ENCODE data around the gene SH2D4B. TPM values are rescaled to one million over a fixed set of nuclear protein-coding genes. Genes with fewer than 3 reads are reported as not detected.

The SH2D4B gene
- total and polyA plus RNA-seq, 2 of the 13 experiments (the other 11 are each of a cell fraction or from before 2014, with no cell fraction given): not detected

DNA sequence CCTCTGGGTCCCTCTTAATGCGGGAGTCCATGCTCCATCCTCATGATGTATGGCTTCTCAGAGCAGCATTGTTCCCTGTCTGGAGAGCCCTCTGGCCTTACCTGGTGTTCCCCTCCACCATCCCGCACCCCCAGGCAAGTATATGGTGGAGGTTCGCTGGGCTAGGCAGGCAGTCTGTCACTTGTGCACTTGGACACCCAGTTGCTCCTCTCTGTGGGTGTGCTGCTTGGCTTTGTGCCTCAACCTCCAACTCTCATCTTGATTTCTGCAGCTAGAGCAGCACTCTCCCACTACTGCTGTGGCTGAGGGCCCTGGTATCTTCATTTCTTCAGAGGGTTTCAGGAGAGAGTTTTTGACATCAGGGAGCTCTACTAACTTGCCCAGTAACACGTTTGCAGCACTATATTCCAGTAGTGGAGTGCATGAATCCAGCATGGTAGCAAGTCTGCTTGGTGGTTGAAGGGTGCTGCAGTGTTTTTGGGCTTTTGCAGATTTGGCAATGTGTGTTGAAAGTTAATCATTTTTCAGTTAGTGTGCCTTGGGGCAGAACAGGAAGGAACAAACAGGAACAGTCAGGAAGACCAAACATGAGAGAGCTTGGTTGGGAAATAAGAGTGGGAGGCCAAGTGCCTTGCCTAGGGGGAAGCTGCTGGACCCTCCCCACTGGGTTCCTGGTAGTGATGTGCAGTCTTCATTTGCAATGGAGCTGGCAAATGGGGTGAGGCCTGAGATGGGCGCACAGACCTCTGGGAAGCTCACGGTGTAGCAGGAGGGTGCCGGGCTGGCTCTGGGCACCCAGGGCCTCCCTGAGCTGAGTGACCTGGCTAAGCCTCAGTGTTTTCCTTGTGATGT lies 46.2 kb upstream of the SH2D4B start (continued):
- TF ChIP-seq ZNF430 (CRISPR knock-in tag; IDR thresholded peaks at IDR 0.05) (no peak), E2F1 (CRISPR knock-in tag; IDR thresholded peaks at IDR 0.05) (no peak), NFIC (IDR thresholded peaks at IDR 0.05; ENCODE audit: low read length) (peak; percentile 45; the same call in 1 of the 2 replicates), ZBTB37 (CRISPR knock-in tag; IDR thresholded peaks at IDR 0.05) (0 out of 2 replicates have a peak, but pooled peaks have one; percentile 34), PHF5A (CRISPR knock-in tag; IDR thresholded peaks at IDR 0.05; ENCODE audit: low read depth, unreplicated experiment) (peak; percentile 16), MAFG (CRISPR knock-in tag; IDR thresholded peaks at IDR 0.05) (no peak), ZNF264 (CRISPR knock-in tag; IDR thresholded peaks at IDR 0.05) (0 out of 2 replicates have a peak, but pooled peaks have one; percentile 37), ZFY (CRISPR knock-in tag; IDR thresholded peaks at IDR 0.05) (peak; percentile 36; the same call in 1 of the 2 replicates), SPEN (CRISPR knock-in tag; IDR thresholded peaks at IDR 0.05; ENCODE audit: low read depth) (0 out of 2 replicates have a peak, but pooled peaks have one; percentile 29), CCDC6 (CRISPR knock-in tag; IDR thresholded peaks at IDR 0.05) (0 out of 2 replicates have a peak, but pooled peaks have one; percentile 64), ZFYVE20 (CRISPR knock-in tag; IDR thresholded peaks at IDR 0.05; ENCODE audit: borderline replicate concordance, low read depth) (no peak), MIER3 (CRISPR knock-in tag; IDR thresholded peaks at IDR 0.05; ENCODE audit: borderline replicate concordance) (peak; percentile 84; the same call in 1 of the 2 replicates), ATF2 (CRISPR knock-in tag; IDR thresholded peaks at IDR 0.05) (0 out of 2 replicates have a peak, but pooled peaks have one; percentile 27), HHEX (CRISPR knock-in tag; IDR thresholded peaks at IDR 0.05) (0 out of 2 replicates have a peak, but pooled peaks have one; percentile 31), ZNF251 (CRISPR knock-in tag; IDR thresholded peaks at IDR 0.05) (no peak), CHCHD3 (CRISPR knock-in tag; IDR thresholded peaks at IDR 0.05) (no peak), HNRNPK (IDR thresholded peaks at IDR 0.05; ENCODE audit: low read depth, low read length, poor library complexity, severe bottlenecking) (no peak), PRDM10 (CRISPR knock-in tag; IDR thresholded peaks at IDR 0.05; ENCODE audit: low read depth) (peak; percentile 54; the same call in 1 of the 2 replicates), ZSCAN31 (CRISPR knock-in tag; IDR thresholded peaks at IDR 0.05; ENCODE audit: low read depth) (peak; percentile 43; the same call in 1 of the 2 replicates)

All from HepG2 (cell line).